ENCODE results near the gene ZSWIM3.

Gene ZSWIM3

DNA sequence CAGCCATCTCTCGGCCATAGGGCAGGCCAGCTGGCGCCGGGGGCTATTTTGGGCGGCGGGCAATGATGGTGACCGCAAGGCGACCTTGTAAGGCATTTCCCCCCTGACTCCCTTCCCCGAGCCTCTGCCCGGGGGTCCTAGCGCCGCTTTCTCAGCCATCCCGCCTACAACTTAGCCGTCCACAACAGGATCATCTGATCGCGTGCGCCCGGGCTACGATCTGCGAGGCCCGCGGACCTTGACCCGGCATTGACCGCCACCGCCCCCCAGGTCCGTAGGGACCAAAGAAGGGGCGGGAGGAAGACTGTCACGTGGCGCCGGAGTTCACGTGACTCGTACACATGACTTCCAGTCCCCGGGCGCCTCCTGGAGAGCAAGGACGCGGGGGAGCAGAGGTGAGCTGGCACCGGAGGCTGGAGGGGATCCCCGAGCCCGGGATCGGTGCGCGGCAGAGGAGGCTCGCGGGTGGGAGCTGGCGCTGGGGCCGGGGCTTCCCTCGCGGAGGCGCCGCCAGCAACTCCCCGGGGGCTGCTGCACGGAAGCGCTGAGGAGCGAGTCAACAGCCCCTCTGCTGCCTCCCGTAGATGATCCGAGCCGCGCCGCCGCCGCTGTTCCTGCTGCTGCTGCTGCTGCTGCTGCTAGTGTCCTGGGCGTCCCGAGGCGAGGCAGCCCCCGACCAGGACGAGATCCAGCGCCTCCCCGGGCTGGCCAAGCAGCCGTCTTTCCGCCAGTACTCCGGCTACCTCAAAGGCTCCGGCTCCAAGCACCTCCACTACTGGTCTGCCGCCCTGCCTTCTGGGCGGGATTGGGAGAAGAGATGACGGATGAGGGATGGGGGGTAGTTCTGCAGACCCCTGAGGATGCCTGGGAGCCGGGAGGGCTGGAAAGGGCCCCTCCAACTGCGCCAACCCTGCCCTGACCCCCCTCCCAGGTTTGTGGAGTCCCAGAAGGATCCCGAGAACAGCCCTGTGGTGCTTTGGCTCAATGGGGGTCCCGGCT, 33.9 kb downstream of the ZSWIM3 start, which contains the start of the genes CTSA and NEURL2:
CTSA (plus strand) TSS at position 351 of the 999 bp plus-strand sequence; CDS start at position 585, 234 bp downstream.
NEURL2 (minus strand) TSS at position 224 of the 999 bp plus-strand sequence; CDS start at position 7, 217 bp downstream.
- peak within 1 kb of the TSS; percentile 95 for H3K4me3 ChIP-seq (ENCODE audit: low read depth, low read length)
- TF ChIP-seq, protein P1, sequence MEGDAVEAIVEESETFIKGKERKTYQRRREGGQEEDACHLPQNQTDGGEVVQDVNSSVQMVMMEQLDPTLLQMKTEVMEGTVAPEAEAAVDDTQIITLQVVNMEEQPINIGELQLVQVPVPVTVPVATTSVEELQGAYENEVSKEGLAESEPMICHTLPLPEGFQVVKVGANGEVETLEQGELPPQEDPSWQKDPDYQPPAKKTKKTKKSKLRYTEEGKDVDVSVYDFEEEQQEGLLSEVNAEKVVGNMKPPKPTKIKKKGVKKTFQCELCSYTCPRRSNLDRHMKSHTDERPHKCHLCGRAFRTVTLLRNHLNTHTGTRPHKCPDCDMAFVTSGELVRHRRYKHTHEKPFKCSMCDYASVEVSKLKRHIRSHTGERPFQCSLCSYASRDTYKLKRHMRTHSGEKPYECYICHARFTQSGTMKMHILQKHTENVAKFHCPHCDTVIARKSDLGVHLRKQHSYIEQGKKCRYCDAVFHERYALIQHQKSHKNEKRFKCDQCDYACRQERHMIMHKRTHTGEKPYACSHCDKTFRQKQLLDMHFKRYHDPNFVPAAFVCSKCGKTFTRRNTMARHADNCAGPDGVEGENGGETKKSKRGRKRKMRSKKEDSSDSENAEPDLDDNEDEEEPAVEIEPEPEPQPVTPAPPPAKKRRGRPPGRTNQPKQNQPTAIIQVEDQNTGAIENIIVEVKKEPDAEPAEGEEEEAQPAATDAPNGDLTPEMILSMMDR (IDR thresholded peaks at IDR 0.05; ENCODE audit: insufficient read depth, low read depth, low read length, missing control alignments), result no peak
- peak; percentile 96 for DNase-seq (ENCODE audit: low read depth)

DNA sequence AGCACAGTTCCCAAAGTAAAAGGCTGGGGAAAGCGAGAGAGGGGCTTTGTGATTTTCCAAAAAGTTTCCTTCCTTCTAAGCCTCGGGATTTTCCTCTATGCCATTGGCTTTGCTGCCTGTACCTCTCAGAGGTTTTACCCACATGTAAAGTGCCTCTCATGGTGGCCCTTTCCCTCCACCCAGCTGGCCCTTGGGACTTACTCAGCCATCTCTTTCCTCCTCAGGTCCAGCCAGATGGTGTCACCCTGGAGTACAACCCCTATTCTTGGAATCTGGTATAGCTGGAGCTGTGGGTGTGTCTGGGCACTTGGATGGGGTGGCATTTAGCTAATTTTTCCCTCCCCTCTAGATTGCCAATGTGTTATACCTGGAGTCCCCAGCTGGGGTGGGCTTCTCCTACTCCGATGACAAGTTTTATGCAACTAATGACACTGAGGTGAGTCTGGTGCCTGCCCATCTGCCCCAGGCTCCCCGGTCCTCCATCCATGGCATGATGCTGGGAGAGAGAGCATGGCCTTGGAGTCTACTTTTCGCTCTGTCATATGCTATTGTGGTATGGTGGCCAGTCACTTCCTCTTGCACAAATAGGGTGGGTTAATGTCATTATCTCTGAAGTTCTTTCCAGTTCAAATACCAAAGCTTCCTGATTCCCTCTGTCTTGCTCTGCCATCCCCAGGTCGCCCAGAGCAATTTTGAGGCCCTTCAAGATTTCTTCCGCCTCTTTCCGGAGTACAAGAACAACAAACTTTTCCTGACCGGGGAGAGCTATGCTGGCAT, 34.8 kb downstream of the ZSWIM3 start:
- TF ChIP-seq, protein P1 (IDR thresholded peaks at IDR 0.05; ENCODE audit: insufficient read depth, low read depth, low read length, missing control alignments), result no peak
- H3K4me3 ChIP-seq (ENCODE audit: low read depth, low read length), result peak overlapping the region; percentile 95
- no peak for DNase-seq (ENCODE audit: low read depth)

DNA sequence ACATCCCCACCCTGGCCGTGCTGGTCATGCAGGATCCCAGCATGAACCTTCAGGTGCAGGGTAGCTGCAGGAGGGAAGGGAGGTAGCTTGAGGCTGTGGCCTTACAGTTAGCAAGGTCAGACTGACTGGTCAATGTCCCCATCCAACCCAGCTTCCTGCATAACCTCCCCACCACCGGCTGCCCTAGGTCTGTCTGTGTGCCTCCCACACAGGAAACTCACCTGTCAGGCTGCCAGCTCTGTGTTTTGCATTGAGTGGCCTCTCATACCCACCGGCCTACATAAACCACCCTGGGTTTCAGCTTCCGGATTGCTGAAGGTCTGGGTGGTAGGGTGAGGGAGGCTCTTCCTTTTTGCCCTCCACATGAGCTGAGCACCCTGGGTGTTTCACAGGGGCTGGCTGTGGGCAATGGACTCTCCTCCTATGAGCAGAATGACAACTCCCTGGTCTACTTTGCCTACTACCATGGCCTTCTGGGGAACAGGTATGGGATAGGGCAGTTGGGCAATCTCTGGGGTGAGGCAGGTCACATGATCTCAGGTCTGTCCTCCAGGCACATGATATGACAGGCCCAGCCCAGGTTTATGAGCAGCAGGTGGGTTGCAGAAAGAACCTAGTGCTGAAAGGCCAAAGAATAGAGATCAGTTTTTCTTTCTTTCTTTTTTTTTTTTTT, 35.5 kb downstream of the ZSWIM3 start:
- peak; percentile 44 for DNase-seq (ENCODE audit: low read depth)
- no peak overlapping the region for H3K4me3 ChIP-seq (ENCODE audit: low read depth, low read length)
- TF ChIP-seq, protein P1 (IDR thresholded peaks at IDR 0.05; ENCODE audit: insufficient read depth, low read depth, low read length, missing control alignments), result no peak

DNA sequence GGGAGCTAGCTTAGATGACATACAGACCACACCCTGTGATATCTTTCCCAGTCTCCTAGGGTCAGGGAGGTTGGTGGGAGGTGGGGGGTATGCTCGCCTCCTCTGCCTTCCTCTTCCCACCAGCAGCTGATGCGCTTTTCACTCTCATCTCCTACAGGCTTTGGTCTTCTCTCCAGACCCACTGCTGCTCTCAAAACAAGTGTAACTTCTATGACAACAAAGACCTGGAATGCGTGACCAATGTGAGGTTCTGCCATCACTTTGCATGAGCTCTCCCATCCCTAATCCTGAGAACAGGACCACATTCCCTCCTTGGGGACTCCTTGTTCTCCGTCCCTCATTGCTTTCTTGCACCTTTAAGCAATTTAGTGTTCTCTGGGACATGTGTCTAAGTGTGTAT, 36.4 kb downstream of the ZSWIM3 start:
- TF ChIP-seq, protein P1 (IDR thresholded peaks at IDR 0.05; ENCODE audit: insufficient read depth, low read depth, low read length, missing control alignments), result no peak
- no peak for DNase-seq (ENCODE audit: low read depth)
- no peak overlapping the region for H3K4me3 ChIP-seq (ENCODE audit: low read depth, low read length)

DNA sequence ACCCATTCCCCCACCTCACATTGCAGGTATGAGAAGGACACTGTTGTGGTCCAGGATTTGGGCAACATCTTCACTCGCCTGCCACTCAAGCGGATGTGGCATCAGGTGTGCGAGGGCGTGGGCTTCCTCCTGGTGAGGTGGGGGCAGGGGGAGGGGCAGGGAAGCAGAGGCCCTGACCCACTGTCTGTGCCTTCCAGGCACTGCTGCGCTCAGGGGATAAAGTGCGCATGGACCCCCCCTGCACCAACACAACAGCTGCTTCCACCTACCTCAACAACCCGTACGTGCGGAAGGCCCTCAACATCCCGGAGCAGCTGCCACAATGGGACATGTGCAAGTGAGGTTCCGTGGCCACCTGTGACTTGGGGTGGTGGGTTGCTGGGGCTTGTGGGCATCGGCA, 37.4 kb downstream of the ZSWIM3 start:
- TF ChIP-seq, protein P1 (IDR thresholded peaks at IDR 0.05; ENCODE audit: insufficient read depth, low read depth, low read length, missing control alignments), result no peak
- no peak overlapping the region for H3K4me3 ChIP-seq (ENCODE audit: low read depth, low read length)
- no peak for DNase-seq (ENCODE audit: low read depth)

DNA sequence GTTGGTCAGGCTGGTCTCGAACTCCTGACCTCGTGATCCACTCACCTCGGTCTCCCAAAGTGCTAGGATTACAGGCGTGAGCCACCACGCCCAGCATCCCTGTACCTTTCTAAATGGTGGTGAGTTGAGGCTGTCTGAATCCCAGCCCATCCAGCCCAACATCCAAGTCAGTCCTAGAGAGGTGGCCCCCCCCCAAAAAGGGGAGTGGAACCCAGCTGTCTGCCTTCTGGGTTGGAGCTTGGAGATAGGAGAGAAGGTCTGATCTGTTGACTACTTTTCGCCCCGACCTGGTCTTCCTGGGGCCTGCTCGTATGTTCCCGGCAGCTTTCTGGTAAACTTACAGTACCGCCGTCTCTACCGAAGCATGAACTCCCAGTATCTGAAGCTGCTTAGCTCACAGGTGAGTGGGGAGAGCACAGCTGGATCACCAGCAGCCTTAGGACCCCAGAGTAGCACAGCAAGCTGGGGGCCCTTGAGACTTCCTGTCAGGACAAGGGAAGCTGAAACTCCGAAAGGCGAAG, 39.3 kb downstream of the ZSWIM3 start:
- DNase-seq (ENCODE audit: low read depth), result no peak
- no peak overlapping the region for H3K4me3 ChIP-seq (ENCODE audit: low read depth, low read length)
- TF ChIP-seq, protein P1 (IDR thresholded peaks at IDR 0.05; ENCODE audit: insufficient read depth, low read depth, low read length, missing control alignments), result no peak

All from GM12865 (cell line).